K562 treated with DMSO at 1 percent for 4 hours (cell line): ENCODE measurements around the gene YAE1. TPM values are rescaled to one million over a fixed set of nuclear protein-coding genes. Genes with fewer than 3 reads are reported as not detected.

Experiments used
- total RNA-seq: library from RNA; unstranded; fragments of 300-600 nt; gene quantifications from 2 replicates; pipeline ENCODE4 v1.2.3, GENCODE V29; 2022; ENCODE audit not compliant: insufficient read depth

The YAE1 gene
- 6.0 and 14.5 TPM in 2 replicates for total RNA-seq

GRCh38 chr7:39566023-39566921, at the start of gene YAE1:
TSS of gene YAE1 (plus strand) at chr7:39566404. CDS start at chr7:39566419, 15 bp downstream.

Other genes starting within 250 kb of the YAE1 start
- 33.8 and 41.4 TPM in 2 replicates for gene RALA, start 57.2 kb downstream of the YAE1 start, total RNA-seq